Endodermal cell (in vitro differentiated cells): ENCODE results near the gene DOCK9. TPM values are rescaled to one million over a fixed set of nuclear protein-coding genes. Genes with fewer than 3 reads are reported as not detected.

Source experiments
- DNase-seq: peaks from one replicate; pipeline ENCODE4 v3.0.0-alpha.2; 2017
- H3K27ac ChIP-seq: 2 replicates; pipeline ENCODE4 v1.5.1; 2013; ENCODE audit warnings: mild to moderate bottlenecking, low read depth, low read length, moderate library complexity
- H3K27me3 ChIP-seq: 2 replicates; pipeline ENCODE4 v1.6.1; 2013; ENCODE audit warnings: mild to moderate bottlenecking, low read length, moderate library complexity; ENCODE audit not compliant: insufficient read depth, control insufficient read depth, poor library complexity, severe bottlenecking
- H3K36me3 ChIP-seq: 2 replicates; pipeline ENCODE4 v1.7.0; 2013; ENCODE audit warnings: mild to moderate bottlenecking, low read length, moderate library complexity; ENCODE audit not compliant: control insufficient read depth, insufficient read depth
- H3K4me1 ChIP-seq: one replicate; pipeline ENCODE4 v1.7.0; 2013; ENCODE audit warnings: low read length; ENCODE audit not compliant: control insufficient read depth, insufficient read depth
- H3K4me3 ChIP-seq: 2 replicates; pipeline ENCODE4 v1.5.1; 2013; ENCODE audit warnings: mild to moderate bottlenecking, low read length, moderate library complexity
- H3K9ac ChIP-seq: 2 replicates; pipeline ENCODE4 v1.6.1; 2013; ENCODE audit warnings: mild to moderate bottlenecking, low read length, moderate library complexity; ENCODE audit not compliant: poor library complexity, severe bottlenecking; ENCODE audit errors: extremely low read depth
- H3K9me3 ChIP-seq: 2 replicates; pipeline ENCODE4 v1.6.1; 2013; ENCODE audit warnings: mild to moderate bottlenecking, low read length, moderate library complexity; ENCODE audit not compliant: control insufficient read depth
- H3K27ac Mint-ChIP-seq: 2 replicates; pipeline ENCODE4 v1.8.0; 2020; ENCODE audit warnings: mixed read lengths
- H3K27me3 Mint-ChIP-seq: 2 replicates; pipeline ENCODE4 v1.8.0; 2021; ENCODE audit warnings: mild to moderate bottlenecking, mixed read lengths; ENCODE audit not compliant: insufficient read depth
- H3K36me3 Mint-ChIP-seq: 2 replicates; pipeline ENCODE4 v1.8.0; 2020; ENCODE audit warnings: low read depth, mixed read lengths
- H3K4me1 Mint-ChIP-seq: 2 replicates; pipeline ENCODE4 v1.8.0; 2020; ENCODE audit warnings: mixed read lengths
- H3K4me3 Mint-ChIP-seq: 2 replicates; pipeline ENCODE4 v1.8.0; 2020; ENCODE audit warnings: mild to moderate bottlenecking, moderate library complexity, mixed read lengths
- H3K9me3 Mint-ChIP-seq: 2 replicates; pipeline ENCODE4 v1.8.0; 2020; ENCODE audit warnings: mild to moderate bottlenecking, mixed read lengths
- CTCF ChIP-seq: fragments of 200-600 bp; sonication (generic); conservative IDR thresholded peaks from 2 replicates; pipeline ENCODE4 v1.5.0; 2021; ENCODE audit warnings: antibody characterized with exemption, mild to moderate bottlenecking
- WGBS, 2 experiments: methylation state at CpG; one replicate each; pipeline versions ENCODE4 v1.1.5 to v1.1.7; 2013; ENCODE audit warnings: missing lambda C conversion rate in 2 of 2, mixed read lengths in 1 of 2; ENCODE audit not compliant: insufficient coverage in 1 of 2, insufficient read length in 1 of 2; 5-methylcytosine and 5-hydroxymethylcytosine counted together
- total RNA-seq, 2 donors: library from RNA; stranded (reverse); fragmentation: NEBNext Ultra II Directional in 1 of 2; extraction: Animal tissue kit (Norgen Biotek cat#: 25700) in 1 of 2; gene quantifications; 2 replicates in 1 of 2; 3 replicates in 1 of 2; pipeline ENCODE4 v1.2.1, GENCODE V29; 2021

DOCK9 gene
- total RNA-seq, 2 donors from 2014 or later: 15.6 to 22.5 TPM

GRCh38 chr13:99013951-99014350, 36.1 kb upstream of the DOCK9 start:
- Histone ChIP-seq H3K9me3 (no peaks in the 10 kb centered on the region), H3K36me3 (no peaks in the 10 kb centered on the region), H3K27ac (no peak overlapping the region), H3K4me1 (no peaks in the 10 kb centered on the region), H3K4me3 (no peak overlapping the region), H3K27me3 (no peaks in the 10 kb centered on the region), H3K9ac (no peak overlapping the region)
- H3K27me3 Mint-ChIP-seq: no peaks in the 10 kb centered on the region
- no peaks in the 10 kb centered on the region for H3K9me3 Mint-ChIP-seq
- no peaks in the 10 kb centered on the region for H3K36me3 Mint-ChIP-seq
- TF ChIP-seq CTCF: no peak
- no peak overlapping the region for H3K4me3 Mint-ChIP-seq
- no peaks in the 10 kb centered on the region for H3K4me1 Mint-ChIP-seq
- 82 to 88% methylated on average over 6 of the region's 6 CpGs for WGBS, 2 experiments
- no peak for DNase-seq
- no peak overlapping the region for H3K27ac Mint-ChIP-seq

- no peak for DNase-seq
- Mint-ChIP-seq H3K27ac (no peak overlapping the region), H3K4me1 (no peaks in the 10 kb centered on the region), H3K4me3 (no peak overlapping the region), H3K36me3 (no peaks in the 10 kb centered on the region), H3K9me3 (no peaks in the 10 kb centered on the region), H3K27me3 (no peaks in the 10 kb centered on the region)
- Histone ChIP-seq H3K27ac (no peak overlapping the region), H3K9ac (no peak overlapping the region), H3K9me3 (no peaks in the 10 kb centered on the region), H3K4me3 (no peak overlapping the region), H3K36me3 (no peaks in the 10 kb centered on the region), H3K4me1 (no peaks in the 10 kb centered on the region), H3K27me3 (no peaks in the 10 kb centered on the region)
- 93% methylated on average over 1 of the region's 1 CpG; no CpG with 5 or more reads in 1 of the 2 experiments for WGBS, 2 experiments
- TF ChIP-seq CTCF: no peak
Measured at GRCh38 chr13:99012539-99012938, 34.7 kb upstream of the DOCK9 start.

GRCh38 chr13:99009987-99010551, 32.2 kb upstream of the DOCK9 start:
- Histone ChIP-seq H3K4me1 (peaks cover 3% of the 10 kb centered on the region), H3K36me3 (no peaks in the 10 kb centered on the region), H3K9me3 (no peaks in the 10 kb centered on the region), H3K27me3 (no peaks in the 10 kb centered on the region), H3K4me3 (no peak overlapping the region), H3K27ac (no peak overlapping the region), H3K9ac (no peak overlapping the region)
- no peak for DNase-seq
- peaks cover 6% of the 10 kb centered on the region for H3K4me1 Mint-ChIP-seq
- no peak overlapping the region for H3K27ac Mint-ChIP-seq
- no peaks in the 10 kb centered on the region for H3K27me3 Mint-ChIP-seq
- no peak for TF ChIP-seq CTCF
- no peaks in the 10 kb centered on the region for H3K36me3 Mint-ChIP-seq
- H3K4me3 Mint-ChIP-seq: no peak overlapping the region
- no peaks in the 10 kb centered on the region for H3K9me3 Mint-ChIP-seq
- WGBS, 2 experiments: 87 to 94% methylated on average over 3 to 4 of the region's 4 CpGs
